Measurements from ENCODE around the gene RER1. TPM values are rescaled to one million over a fixed set of nuclear protein-coding genes. Genes with fewer than 3 reads are reported as not detected.

Gene RER1
- total RNA-seq, 1 donor from 2014 or later = 133 TPM

DNA sequence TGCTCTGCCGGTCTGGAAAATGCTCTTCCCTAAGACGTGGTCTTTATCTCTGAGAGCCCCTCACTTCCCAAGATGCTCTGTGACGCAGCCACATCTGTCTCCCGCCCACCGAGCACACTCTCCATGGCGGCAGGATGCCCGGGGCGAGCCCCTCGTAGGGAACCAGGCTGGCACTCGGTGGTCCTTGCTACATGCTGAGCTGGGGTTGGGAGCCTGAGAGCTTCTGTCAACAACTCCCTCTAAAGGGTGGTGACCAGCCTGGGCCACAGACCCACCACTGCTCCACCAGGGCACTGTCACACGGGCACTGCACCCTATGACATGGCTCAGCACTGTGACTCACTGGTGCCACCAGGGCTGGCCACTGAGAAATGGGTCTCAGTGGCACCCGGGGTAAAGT is 18.1 kb downstream of the RER1 start:
- intact Hi-C loops (cut with DNase I) = no loop called here
- Histone ChIP-seq H3K4me3 (no peak overlapping the region), H3K9me3 (no peaks in the 10 kb centered on the region), H3K27me3 (ENCODE audit: low read depth) (no peaks in the 10 kb centered on the region), H3K4me1 (peaks cover 27% of the 10 kb centered on the region), H3K27ac (no peak overlapping the region), H3K36me3 (peaks cover 41% of the 10 kb centered on the region)
- TF ChIP-seq, protein P1, sequence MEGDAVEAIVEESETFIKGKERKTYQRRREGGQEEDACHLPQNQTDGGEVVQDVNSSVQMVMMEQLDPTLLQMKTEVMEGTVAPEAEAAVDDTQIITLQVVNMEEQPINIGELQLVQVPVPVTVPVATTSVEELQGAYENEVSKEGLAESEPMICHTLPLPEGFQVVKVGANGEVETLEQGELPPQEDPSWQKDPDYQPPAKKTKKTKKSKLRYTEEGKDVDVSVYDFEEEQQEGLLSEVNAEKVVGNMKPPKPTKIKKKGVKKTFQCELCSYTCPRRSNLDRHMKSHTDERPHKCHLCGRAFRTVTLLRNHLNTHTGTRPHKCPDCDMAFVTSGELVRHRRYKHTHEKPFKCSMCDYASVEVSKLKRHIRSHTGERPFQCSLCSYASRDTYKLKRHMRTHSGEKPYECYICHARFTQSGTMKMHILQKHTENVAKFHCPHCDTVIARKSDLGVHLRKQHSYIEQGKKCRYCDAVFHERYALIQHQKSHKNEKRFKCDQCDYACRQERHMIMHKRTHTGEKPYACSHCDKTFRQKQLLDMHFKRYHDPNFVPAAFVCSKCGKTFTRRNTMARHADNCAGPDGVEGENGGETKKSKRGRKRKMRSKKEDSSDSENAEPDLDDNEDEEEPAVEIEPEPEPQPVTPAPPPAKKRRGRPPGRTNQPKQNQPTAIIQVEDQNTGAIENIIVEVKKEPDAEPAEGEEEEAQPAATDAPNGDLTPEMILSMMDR (IDR thresholded peaks at IDR 0.05) = no peak
- no peak for DNase-seq
- ATAC-seq = no peak

DNA sequence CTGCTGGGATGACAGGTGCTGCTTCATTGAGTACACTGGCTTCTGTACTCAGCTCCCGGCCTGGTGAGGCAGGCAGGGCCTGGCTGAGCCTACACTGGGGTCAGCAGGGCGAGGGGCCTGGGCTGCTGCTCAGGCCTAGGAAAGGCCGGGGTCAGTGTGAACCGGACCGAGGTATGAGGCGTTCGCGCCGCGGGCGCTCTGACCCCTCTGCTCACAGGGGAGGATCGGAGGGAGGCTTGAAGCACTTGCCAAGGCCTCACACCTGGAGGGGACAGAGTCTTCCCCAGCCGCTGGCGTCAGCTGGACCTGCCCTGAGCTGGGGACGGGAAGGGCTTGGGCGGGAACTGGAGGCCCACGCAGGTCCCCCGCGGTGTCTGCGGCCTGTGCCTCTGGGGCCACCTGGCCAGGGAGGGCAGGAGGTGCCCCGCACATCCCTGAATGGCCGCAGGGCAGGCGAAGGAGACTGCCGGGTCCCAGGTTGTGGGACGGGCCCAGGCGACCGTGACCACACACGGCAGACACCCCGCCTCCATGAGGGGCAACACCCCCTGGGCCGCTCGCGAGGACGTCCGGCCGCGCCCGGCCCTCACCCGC is 20.3 kb downstream of the RER1 start:
- DNase-seq (peak; percentile 63), ATAC-seq (peak; percentile 20 to 44)
- Histone ChIP-seq H3K4me3 (peak overlapping the region; percentile 97), H3K36me3 (peaks cover 19% of the 10 kb centered on the region), H3K4me1 (peaks cover 32% of the 10 kb centered on the region), H3K9me3 (no peaks in the 10 kb centered on the region), H3K27me3 (ENCODE audit: low read depth) (peaks cover 19% of the 10 kb centered on the region), H3K27ac (peak overlapping the region; percentile 94)
- intact Hi-C loops (cut with DNase I) = no loop called here
- TF ChIP-seq, protein P1 (IDR thresholded peaks at IDR 0.05) = no peak

- peak within 1 kb of the TSS; percentile 94 for H3K27ac ChIP-seq
- peaks cover 24% of the 10 kb centered on the region for H3K27me3 ChIP-seq (ENCODE audit: low read depth)
- intact Hi-C loops (cut with DNase I) = no loop called here
- H3K4me1 ChIP-seq = peaks cover 32% of the 10 kb centered on the region
- no peaks in the 10 kb centered on the region for H3K9me3 ChIP-seq
- TF ChIP-seq, protein P1 (IDR thresholded peaks at IDR 0.05) = no peak
- peak within 1 kb of the TSS; percentile 97 for H3K4me3 ChIP-seq
- peak; percentile 99 for DNase-seq
- peak; percentile 96 to 97 for ATAC-seq
- peaks cover 15% of the 10 kb centered on the region for H3K36me3 ChIP-seq
Measured at GRCh38 chr1:2412395-2412772, 20.7 kb downstream of the RER1 start, which contains the start of gene PEX10. TSS of gene PEX10 (minus strand) at chr1:2412564. CDS start at chr1:2412502, 62 bp downstream.

GRCh38 chr1:2412773-2413494 is 21.3 kb downstream of the RER1 start:
- peaks cover 32% of the 10 kb centered on the region for H3K4me1 ChIP-seq
- DNase-seq = no peak
- TF ChIP-seq, protein P1 (IDR thresholded peaks at IDR 0.05) = no peak
- H3K27ac ChIP-seq = peak overlapping the region; percentile 94
- intact Hi-C loops (cut with DNase I) = no loop called here
- H3K27me3 ChIP-seq (ENCODE audit: low read depth) = peaks cover 29% of the 10 kb centered on the region
- H3K4me3 ChIP-seq = peak overlapping the region; percentile 97
- no peaks in the 10 kb centered on the region for H3K9me3 ChIP-seq
- H3K36me3 ChIP-seq = peaks cover 10% of the 10 kb centered on the region
- ATAC-seq = peak; percentile 52 to 59

GRCh38 chr1:2413495-2414296 is 22.1 kb downstream of the RER1 start:
- Histone ChIP-seq H3K4me1 (peaks cover 32% of the 10 kb centered on the region), H3K36me3 (peaks cover 3% of the 10 kb centered on the region), H3K9me3 (no peaks in the 10 kb centered on the region), H3K4me3 (peak overlapping the region; percentile 97), H3K27ac (peak overlapping the region; percentile 94), H3K27me3 (ENCODE audit: low read depth) (peaks cover 36% of the 10 kb centered on the region)
- intact Hi-C loops (cut with DNase I) = no loop called here
- TF ChIP-seq, protein P1 (IDR thresholded peaks at IDR 0.05) = no peak
- ATAC-seq = no peak
- DNase-seq = no peak

Measured in lower lobe of right lung (tissue), 2 donors.